ENCODE measurements around the gene RCAN1. TPM values are rescaled to one million over a fixed set of nuclear protein-coding genes. Genes with fewer than 3 reads are reported as not detected.

Gene RCAN1
- polyA plus RNA-seq, 2 of the 4 experiments (the other 2 are of a cell fraction): 10.2 to 11.9 TPM

DNA sequence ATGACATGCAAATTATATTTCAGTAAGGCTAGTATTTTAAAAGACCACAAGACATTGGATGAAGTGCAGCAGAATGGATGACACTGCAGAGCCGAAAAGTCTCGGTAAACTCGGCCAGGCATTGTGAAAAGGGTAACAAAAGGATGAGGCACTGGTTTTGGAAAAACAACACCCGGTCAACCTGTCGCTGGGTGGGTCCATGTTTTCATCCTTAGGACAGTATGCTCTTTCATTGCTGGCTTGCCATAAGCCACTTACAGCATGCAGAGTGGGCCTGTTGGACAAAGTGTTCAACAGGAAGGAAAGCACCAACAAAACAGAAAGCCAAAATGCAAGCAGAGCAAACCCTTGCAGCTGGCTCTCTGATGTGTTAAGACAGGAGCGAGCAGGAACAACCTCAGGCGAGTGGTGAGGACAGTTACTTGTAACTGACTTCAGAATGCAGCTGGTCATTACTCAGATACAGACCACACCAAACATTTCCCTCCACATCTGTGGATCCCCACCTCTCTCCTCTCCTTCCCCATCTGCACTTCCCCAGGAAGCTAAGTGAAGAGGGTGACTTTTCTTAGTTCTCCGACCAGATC, 2.9 kb upstream of the RCAN1 start:
- ChIA-PET POLR2A (no interaction called here), CTCF (interaction anchor here (0.9 to 2.7 kb wide), 4 partner anchors 13 to 15 kb away, joined by 4 to 11 read pairs (median 4); no protein-coding TSS in a partner anchor)
- no peak for TF ChIP-seq TFCP2L1 (CRISPR knock-in tag; IDR thresholded peaks at IDR 0.05)
- TF ChIP-seq, protein P1, sequence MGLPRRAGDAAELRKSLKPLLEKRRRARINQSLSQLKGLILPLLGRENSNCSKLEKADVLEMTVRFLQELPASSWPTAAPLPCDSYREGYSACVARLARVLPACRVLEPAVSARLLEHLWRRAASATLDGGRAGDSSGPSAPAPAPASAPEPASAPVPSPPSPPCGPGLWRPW (IDR thresholded peaks at IDR 0.05): no peak
- no peak for TF ChIP-seq MAZ (IDR thresholded peaks at IDR 0.05; ENCODE audit: borderline replicate concordance, low read depth, low read length)
- TF ChIP-seq HOXB13 (CRISPR knock-in tag; IDR thresholded peaks at IDR 0.05; ENCODE audit: low read depth): no peak
- no peak for TF ChIP-seq MYC (IDR thresholded peaks at IDR 0.05; ENCODE audit: borderline replicate concordance, low read length)
- no peak for TF ChIP-seq POLR2A (IDR thresholded peaks at IDR 0.05; ENCODE audit: low read length)
- no peak for TF ChIP-seq SMC3 (IDR thresholded peaks at IDR 0.05)
- TF ChIP-seq CEBPB (IDR thresholded peaks at IDR 0.05): no peak
- TF ChIP-seq HOXB5 (CRISPR knock-in tag; IDR thresholded peaks at IDR 0.05): no peak
- no peak for TF ChIP-seq JUNB (IDR thresholded peaks at IDR 0.05)
- no peak for TF ChIP-seq RFX5 (IDR thresholded peaks at IDR 0.05)
- no peak for TF ChIP-seq RAD21 (conservative IDR thresholded peaks at IDR 0.05 in 1 of 2, IDR thresholded peaks at IDR 0.05 in 1 of 2)
- no peak for TF ChIP-seq CBX8 (IDR thresholded peaks at IDR 0.05)
- no peak for TF ChIP-seq ZNF302 (CRISPR knock-in tag; IDR thresholded peaks at IDR 0.05)
- no peak for TF ChIP-seq EP300 (IDR thresholded peaks at IDR 0.05)
- no peak for ATAC-seq
- no peak overlapping the region for H3K4me3 ChIP-seq
- peaks cover 3% of the 10 kb centered on the region; the same call in 1 of the 3 replicates for H3K4me1 ChIP-seq
- H3K4me2 ChIP-seq: no peak overlapping the region
- FAIRE-seq: no peak
- H3K27ac ChIP-seq: no peak overlapping the region
- no peak for DNase-seq (ENCODE audit: low read depth in 1 of 2, low spot score in 1 of 2)
- WGBS (ENCODE audit: missing lambda C conversion rate): 63% methylated on average over 8 of the region's 8 CpGs
- H3K9me3 ChIP-seq: no peaks in the 10 kb centered on the region

DNA sequence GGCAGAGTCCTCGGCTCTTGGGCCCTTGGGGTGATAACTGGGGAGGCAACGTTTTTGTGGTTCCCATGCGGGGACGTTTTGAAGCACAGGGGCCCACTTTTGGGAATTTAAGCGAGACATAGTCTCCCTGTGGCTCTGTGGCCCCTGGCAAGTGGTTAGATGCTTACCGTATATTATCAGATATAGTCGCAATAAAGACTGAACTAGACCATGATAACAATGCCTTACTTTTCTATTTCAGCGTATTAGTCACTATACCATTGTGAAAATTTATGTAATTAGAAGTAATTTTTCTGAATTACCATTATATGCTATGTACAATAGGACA, 538 bp upstream of the RCAN1 start:
- Histone ChIP-seq H3K4me2 (peak overlapping the region; percentile 94), H3K9me3 (no peaks in the 10 kb centered on the region), H3K4me3 (peak overlapping the region; percentile 93), H3K27ac (peak overlapping the region; percentile 15 to 92; a peak in 3 of 6 replicates), H3K4me1 (peaks cover 3% of the 10 kb centered on the region; the same call in 1 of the 3 replicates)
- ChIA-PET CTCF (interaction anchor here (2.0 to 2.7 kb wide), 2 partner anchors 13 to 16 kb away, joined by 9 to 11 read pairs; no protein-coding TSS in a partner anchor), POLR2A (no interaction called here)
- peak; percentile 54 to 70; a peak in 5 of 6 replicates for ATAC-seq
- no peak for FAIRE-seq
- TF ChIP-seq NFE2L2 (conservative IDR thresholded peaks at IDR 0.05; ENCODE audit: low read length) (no peak), PHF8 (IDR thresholded peaks at IDR 0.05; ENCODE audit: borderline replicate concordance, low read depth) (0 out of 2 replicates have a peak, but pooled peaks have one; percentile 19), MAZ (IDR thresholded peaks at IDR 0.05; ENCODE audit: borderline replicate concordance, low read depth, low read length) (no peak), RCOR1 (IDR thresholded peaks at IDR 0.05; ENCODE audit: low read depth, low read length) (no peak), CHD2 (IDR thresholded peaks at IDR 0.05; ENCODE audit: low read length, partially characterized antibody) (no peak), JUN (IDR thresholded peaks at IDR 0.05) (no peak), FOSL2 (IDR thresholded peaks at IDR 0.05) (no peak), FOSL2 (CRISPR knock-in tag; IDR thresholded peaks at IDR 0.05) (no peak)
- TF ChIP-seq, protein P2, sequence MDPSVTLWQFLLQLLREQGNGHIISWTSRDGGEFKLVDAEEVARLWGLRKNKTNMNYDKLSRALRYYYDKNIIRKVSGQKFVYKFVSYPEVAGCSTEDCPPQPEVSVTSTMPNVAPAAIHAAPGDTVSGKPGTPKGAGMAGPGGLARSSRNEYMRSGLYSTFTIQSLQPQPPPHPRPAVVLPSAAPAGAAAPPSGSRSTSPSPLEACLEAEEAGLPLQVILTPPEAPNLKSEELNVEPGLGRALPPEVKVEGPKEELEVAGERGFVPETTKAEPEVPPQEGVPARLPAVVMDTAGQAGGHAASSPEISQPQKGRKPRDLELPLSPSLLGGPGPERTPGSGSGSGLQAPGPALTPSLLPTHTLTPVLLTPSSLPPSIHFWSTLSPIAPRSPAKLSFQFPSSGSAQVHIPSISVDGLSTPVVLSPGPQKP (IDR thresholded peaks at IDR 0.05; ENCODE audit: low read depth, low read length): no peak
- DNase-seq (ENCODE audit: low read depth in 1 of 2, low spot score in 1 of 2): no peak
- 3% methylated on average over 8 of the region's 8 CpGs for WGBS (ENCODE audit: missing lambda C conversion rate)
